CD8-positive, alpha-beta memory T cell (primary cell): ENCODE results near the gene KRTAP4-9. TPM values are rescaled to one million over a fixed set of nuclear protein-coding genes. Genes with fewer than 3 reads are reported as not detected.

Experiments
- polyA plus RNA-seq: library from polyadenylated mRNA; unstranded; fragments of 300-500 nt; fragmentation: Illumina TruSeq; gene quantifications from one replicate; pipeline ENCODE4 v1.2.3, GENCODE V29; 2021
- total RNA-seq, 2 experiments: library from RNA; stranded (reverse); gene quantifications; one replicate each; pipeline ENCODE4 v1.2.3, GENCODE V29; 2021

KRTAP4-9 gene
- total and polyA plus RNA-seq, 3 experiments from 2014 or later, result not detected

Other genes starting within 250 kb of the KRTAP4-9 start
Only the 30 nearest of the 39 such genes appear.
- gene KRT39, start 138.4 kb upstream of the KRTAP4-9 start, total RNA-seq, result not detected
- not detected for gene KRT39, start 138.4 kb upstream of the KRTAP4-9 start, polyA plus RNA-seq
- gene KRT40, start 121.1 kb upstream of the KRTAP4-9 start, total RNA-seq, result not detected
- not detected for gene KRT40, start 121.1 kb upstream of the KRTAP4-9 start, polyA plus RNA-seq
- not detected for gene KRTAP3-3, start 111.2 kb upstream of the KRTAP4-9 start, total RNA-seq
- not detected for gene KRTAP3-3, start 111.2 kb upstream of the KRTAP4-9 start, polyA plus RNA-seq
- gene KRTAP3-2, start 105.5 kb upstream of the KRTAP4-9 start, total RNA-seq, result not detected
- gene KRTAP3-2, start 105.5 kb upstream of the KRTAP4-9 start, polyA plus RNA-seq, result not detected
- gene KRTAP3-1, start 96.3 kb upstream of the KRTAP4-9 start, total RNA-seq, result not detected
- gene KRTAP3-1, start 96.3 kb upstream of the KRTAP4-9 start, polyA plus RNA-seq, result not detected
- not detected for gene KRTAP1-5, start 78.2 kb upstream of the KRTAP4-9 start, total RNA-seq
- not detected for gene KRTAP1-5, start 78.2 kb upstream of the KRTAP4-9 start, polyA plus RNA-seq
- gene KRTAP1-4, start 75.2 kb upstream of the KRTAP4-9 start, total RNA-seq, result not detected
- not detected for gene KRTAP1-4, start 75.2 kb upstream of the KRTAP4-9 start, polyA plus RNA-seq
- gene KRTAP1-3, start 70.5 kb upstream of the KRTAP4-9 start, total RNA-seq, result not detected
- gene KRTAP1-3, start 70.5 kb upstream of the KRTAP4-9 start, polyA plus RNA-seq, result not detected
- gene KRTAP1-1, start 63.9 kb upstream of the KRTAP4-9 start, total RNA-seq, result not detected
- not detected for gene KRTAP1-1, start 63.9 kb upstream of the KRTAP4-9 start, polyA plus RNA-seq
- not detected for gene KRTAP2-1, start 58.1 kb upstream of the KRTAP4-9 start, total RNA-seq
- not detected for gene KRTAP2-1, start 58.1 kb upstream of the KRTAP4-9 start, polyA plus RNA-seq
- not detected for gene KRTAP2-2, start 50.2 kb upstream of the KRTAP4-9 start, total RNA-seq
- gene KRTAP2-2, start 50.2 kb upstream of the KRTAP4-9 start, polyA plus RNA-seq, result not detected
- gene KRTAP2-3, start 45.3 kb upstream of the KRTAP4-9 start, total RNA-seq, result not detected
- not detected for gene KRTAP2-3, start 45.3 kb upstream of the KRTAP4-9 start, polyA plus RNA-seq
- not detected for gene KRTAP2-4, start 39.5 kb upstream of the KRTAP4-9 start, total RNA-seq
- gene KRTAP2-4, start 39.5 kb upstream of the KRTAP4-9 start, polyA plus RNA-seq, result not detected
- not detected for gene KRTAP4-7, start 21.2 kb upstream of the KRTAP4-9 start, total RNA-seq
- not detected for gene KRTAP4-7, start 21.2 kb upstream of the KRTAP4-9 start, polyA plus RNA-seq
- not detected for gene KRTAP4-8, start 7.2 kb upstream of the KRTAP4-9 start, total RNA-seq
- not detected for gene KRTAP4-8, start 7.2 kb upstream of the KRTAP4-9 start, polyA plus RNA-seq
- not detected for gene KRTAP4-16, start 3.2 kb upstream of the KRTAP4-9 start, total RNA-seq
- not detected for gene KRTAP4-16, start 3.2 kb upstream of the KRTAP4-9 start, polyA plus RNA-seq
- gene KRTAP4-11, start 13.0 kb downstream of the KRTAP4-9 start, total RNA-seq, result not detected
- gene KRTAP4-11, start 13.0 kb downstream of the KRTAP4-9 start, polyA plus RNA-seq, result not detected
- not detected for gene KRTAP4-12, start 18.8 kb downstream of the KRTAP4-9 start, total RNA-seq
- not detected for gene KRTAP4-12, start 18.8 kb downstream of the KRTAP4-9 start, polyA plus RNA-seq
- not detected for gene KRTAP4-6, start 35.2 kb downstream of the KRTAP4-9 start, total RNA-seq
- 0.35 TPM for gene KRTAP4-6, start 35.2 kb downstream of the KRTAP4-9 start, polyA plus RNA-seq
- not detected for gene KRTAP4-5, start 44.4 kb downstream of the KRTAP4-9 start, total RNA-seq
- not detected for gene KRTAP4-5, start 44.4 kb downstream of the KRTAP4-9 start, polyA plus RNA-seq
- not detected for gene KRTAP4-4, start 55.4 kb downstream of the KRTAP4-9 start, total RNA-seq
- not detected for gene KRTAP4-4, start 55.4 kb downstream of the KRTAP4-9 start, polyA plus RNA-seq
- gene KRTAP4-3, start 62.8 kb downstream of the KRTAP4-9 start, total RNA-seq, result not detected
- not detected for gene KRTAP4-3, start 62.8 kb downstream of the KRTAP4-9 start, polyA plus RNA-seq
- gene KRTAP4-2, start 72.8 kb downstream of the KRTAP4-9 start, total RNA-seq, result not detected
- gene KRTAP4-2, start 72.8 kb downstream of the KRTAP4-9 start, polyA plus RNA-seq, result not detected
- gene KRTAP4-1, start 79.5 kb downstream of the KRTAP4-9 start, total RNA-seq, result not detected
- not detected for gene KRTAP4-1, start 79.5 kb downstream of the KRTAP4-9 start, polyA plus RNA-seq
- not detected for gene KRTAP9-1, start 84.5 kb downstream of the KRTAP4-9 start, total RNA-seq
- not detected for gene KRTAP9-1, start 84.5 kb downstream of the KRTAP4-9 start, polyA plus RNA-seq
- not detected for gene KRTAP9-2, start 121.3 kb downstream of the KRTAP4-9 start, total RNA-seq
- not detected for gene KRTAP9-2, start 121.3 kb downstream of the KRTAP4-9 start, polyA plus RNA-seq
- gene KRTAP9-3, start 127.1 kb downstream of the KRTAP4-9 start, total RNA-seq, result not detected
- not detected for gene KRTAP9-3, start 127.1 kb downstream of the KRTAP4-9 start, polyA plus RNA-seq
- not detected for gene KRTAP9-8, start 132.6 kb downstream of the KRTAP4-9 start, total RNA-seq
- gene KRTAP9-8, start 132.6 kb downstream of the KRTAP4-9 start, polyA plus RNA-seq, result not detected
- gene KRTAP9-4, start 144.3 kb downstream of the KRTAP4-9 start, total RNA-seq, result not detected
- gene KRTAP9-4, start 144.3 kb downstream of the KRTAP4-9 start, polyA plus RNA-seq, result not detected
- not detected for gene KRTAP9-9, start 150.0 kb downstream of the KRTAP4-9 start, total RNA-seq
- not detected for gene KRTAP9-9, start 150.0 kb downstream of the KRTAP4-9 start, polyA plus RNA-seq